ENCODE data around the gene RNH1.
A peak's percentile ranks its signal among the peaks of the same experiment; 100 is the strongest.

RNH1 gene

GRCh38 chr11:450809-451451 lies 56.1 kb downstream of the RNH1 start:
- peak; percentile 80 for DNase-seq

GRCh38 chr11:449889-450808 lies 56.9 kb downstream of the RNH1 start, which contains the start of gene PTDSS2:
Gene PTDSS2 (plus strand): TSS chr11:450279. CDS start chr11:450456, 177 bp downstream.
- TF ChIP-seq CTCF (IDR thresholded peaks at IDR 0.05; ENCODE audit: low read depth, low read length) = no peak
- H3K9me3 ChIP-seq (ENCODE audit: severe bottlenecking) = no peaks in the 10 kb centered on the region
- no peaks in the 10 kb centered on the region for H3K27me3 ChIP-seq (ENCODE audit: insufficient read depth, low read depth, severe bottlenecking)
- H3K36me3 ChIP-seq = peaks cover 21% of the 10 kb centered on the region
- peak; percentile 97 for DNase-seq
- H3K27ac ChIP-seq = peak within 1 kb of the TSS; percentile 73
- H3K4me3 ChIP-seq (ENCODE audit: low read depth, low read length) = peak within 1 kb of the TSS; percentile 85

More at GRCh38 chr11:450809-451451, 56.1 kb downstream of the RNH1 start:
- Histone ChIP-seq H3K4me3 (ENCODE audit: low read depth, low read length) (peak overlapping the region; percentile 85), H3K36me3 (peaks cover 21% of the 10 kb centered on the region), H3K27ac (peak overlapping the region; percentile 73), H3K9me3 (ENCODE audit: severe bottlenecking) (no peaks in the 10 kb centered on the region), H3K27me3 (ENCODE audit: insufficient read depth, low read depth, severe bottlenecking) (no peaks in the 10 kb centered on the region)
- TF ChIP-seq CTCF (IDR thresholded peaks at IDR 0.05; ENCODE audit: low read depth, low read length) = peak; percentile 63

DNA sequence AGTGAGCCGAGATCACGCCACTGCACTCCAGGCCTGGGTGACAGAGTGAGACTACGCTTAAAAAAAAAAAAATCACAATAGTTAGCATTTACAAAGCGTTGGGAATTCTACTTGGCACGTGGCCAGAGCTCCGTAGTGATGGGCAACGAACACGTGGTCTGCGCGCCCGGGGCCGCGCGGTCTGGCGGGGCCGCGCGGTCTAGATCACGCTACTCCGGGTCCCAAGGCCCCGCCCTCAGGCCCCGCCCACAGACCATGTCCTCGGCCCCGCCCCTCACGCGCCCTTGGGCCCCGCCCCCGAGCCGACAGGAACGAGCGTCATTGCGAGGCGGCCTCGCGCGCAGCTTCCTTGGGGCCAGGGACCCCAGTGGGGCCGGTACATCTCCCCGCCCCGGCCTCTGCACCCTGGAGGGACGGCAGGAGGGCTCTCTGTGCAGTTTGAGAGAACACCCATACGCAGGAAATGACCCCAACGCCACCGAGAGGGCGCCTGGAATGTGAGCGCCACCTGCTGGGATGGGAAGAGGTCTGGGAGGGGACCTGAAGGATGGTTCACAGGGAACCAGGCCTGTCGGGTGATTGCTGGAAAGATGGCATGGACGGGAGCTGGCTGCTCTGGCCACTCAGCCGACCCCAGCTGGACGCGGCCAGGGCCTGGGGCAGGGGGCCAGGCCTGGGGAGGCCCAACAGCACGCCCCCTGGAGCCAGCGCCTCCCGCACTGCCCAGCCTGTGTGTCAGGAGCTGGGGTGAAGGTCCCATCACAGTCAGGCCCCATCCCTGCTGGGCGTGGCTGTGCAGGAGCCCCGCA lies 58.9 kb downstream of the RNH1 start:
- H3K27ac ChIP-seq = peak overlapping the region; percentile 57
- peak; percentile 93 for TF ChIP-seq CTCF (IDR thresholded peaks at IDR 0.05; ENCODE audit: low read depth, low read length)
- no peaks in the 10 kb centered on the region for H3K27me3 ChIP-seq (ENCODE audit: insufficient read depth, low read depth, severe bottlenecking)
- peak; percentile 93 for DNase-seq
- H3K4me3 ChIP-seq (ENCODE audit: low read depth, low read length) = peak overlapping the region; percentile 71
- H3K9me3 ChIP-seq (ENCODE audit: severe bottlenecking) = no peaks in the 10 kb centered on the region
- H3K36me3 ChIP-seq = peaks cover 12% of the 10 kb centered on the region

GRCh38 chr11:446891-447290 lies 60.2 kb downstream of the RNH1 start:
- peaks cover 2% of the 10 kb centered on the region for H3K36me3 ChIP-seq
- H3K27me3 ChIP-seq (ENCODE audit: insufficient read depth, low read depth, severe bottlenecking) = no peaks in the 10 kb centered on the region
- no peaks in the 10 kb centered on the region for H3K9me3 ChIP-seq (ENCODE audit: severe bottlenecking)
- no peak overlapping the region for H3K4me3 ChIP-seq (ENCODE audit: low read depth, low read length)
- TF ChIP-seq CTCF (IDR thresholded peaks at IDR 0.05; ENCODE audit: low read depth, low read length) = no peak
- H3K27ac ChIP-seq = no peak overlapping the region
- DNase-seq = no peak

- Histone ChIP-seq H3K27me3 (ENCODE audit: insufficient read depth, low read depth, severe bottlenecking) (no peaks in the 10 kb centered on the region), H3K36me3 (no peaks in the 10 kb centered on the region), H3K4me3 (ENCODE audit: low read depth, low read length) (no peak overlapping the region), H3K9me3 (ENCODE audit: severe bottlenecking) (no peaks in the 10 kb centered on the region), H3K27ac (no peak overlapping the region)
- TF ChIP-seq CTCF (IDR thresholded peaks at IDR 0.05; ENCODE audit: low read depth, low read length) = no peak
- no peak for DNase-seq
Observed at GRCh38 chr11:445765-446588, 61.1 kb downstream of the RNH1 start.
